Nephron (organoid): Measurements from ENCODE around the gene SLC16A14.

Experiments used
- H3K27ac Mint-ChIP-seq, 3 experiments: 2 replicates each; pipeline ENCODE4 v1.8.0; 2020; ENCODE audit warnings: mixed read lengths in 3 of 3, mild to moderate bottlenecking in 2 of 3, moderate library complexity in 1 of 3
- H3K27me3 Mint-ChIP-seq: 2 replicates; pipeline ENCODE4 v1.8.0; 2021; ENCODE audit warnings: low read depth, mild to moderate bottlenecking, moderate library complexity, mixed read lengths
- H3K36me3 Mint-ChIP-seq: 2 replicates; pipeline ENCODE4 v1.8.0; 2020; ENCODE audit warnings: low read depth, mixed read lengths
- H3K4me1 Mint-ChIP-seq: 2 replicates; pipeline ENCODE4 v1.8.0; 2020; ENCODE audit warnings: mixed read lengths
- H3K4me3 Mint-ChIP-seq, 3 experiments: 2 replicates each; pipeline ENCODE4 v1.8.0; 2020; ENCODE audit warnings: mild to moderate bottlenecking in 3 of 3, mixed read lengths in 3 of 3, moderate library complexity in 2 of 3
- H3K9me3 Mint-ChIP-seq: 2 replicates; pipeline ENCODE4 v1.8.0; 2020; ENCODE audit warnings: mixed read lengths
- CTCF ChIP-seq, 3 experiments: fragments of 200-600 bp; sonication (generic); IDR thresholded peaks; one replicate each; pipeline ENCODE4 v1.5.0; 2021; ENCODE audit warnings: antibody characterized with exemption in 3 of 3; ENCODE audit not compliant: unreplicated experiment in 3 of 3

SLC16A14 gene

GRCh38 chr2:230008708-230009066 lies 60.0 kb downstream of the SLC16A14 start:
- no peak for TF ChIP-seq CTCF (IDR thresholded peaks at IDR 0.05; ENCODE audit: unreplicated experiment in 3 of 3)
- no peak overlapping the region for H3K27ac Mint-ChIP-seq

DNA sequence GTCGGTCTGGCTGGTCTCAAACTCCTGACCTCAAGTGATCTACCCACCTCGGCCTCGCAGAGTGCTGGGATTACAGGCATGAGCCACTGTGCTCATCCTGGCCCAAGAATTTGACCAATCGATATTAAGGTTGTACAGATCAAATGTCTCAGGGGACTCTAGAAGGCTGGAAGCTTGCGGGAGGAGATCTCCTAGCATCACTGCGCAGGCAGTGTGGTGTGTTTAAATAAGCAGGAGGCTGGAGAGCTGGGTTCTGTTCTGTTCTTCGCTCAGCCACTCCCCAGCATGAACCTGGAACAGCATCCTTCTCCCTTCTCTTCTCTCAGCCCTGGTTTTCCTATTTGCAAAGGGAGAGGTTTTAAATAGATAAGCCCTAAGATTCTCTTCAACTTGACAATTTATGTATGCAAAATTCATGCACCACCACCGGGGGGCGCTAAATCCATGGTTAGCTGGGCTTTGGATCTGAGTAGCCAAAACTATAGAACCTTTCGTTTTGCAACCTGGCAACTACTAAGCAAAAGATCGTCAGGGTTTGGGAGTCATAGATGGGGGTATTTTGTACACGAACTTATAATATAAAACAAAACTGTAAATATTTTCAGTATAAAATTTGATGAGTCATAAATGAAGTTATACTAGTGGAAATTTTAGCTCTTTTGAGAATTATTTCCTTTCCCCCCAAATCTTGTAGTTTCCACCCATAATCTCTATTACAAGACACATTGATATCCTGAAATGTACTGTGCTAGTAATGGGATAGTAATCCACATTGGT lies 60.6 kb downstream of the SLC16A14 start:
- Mint-ChIP-seq H3K4me1 (no peaks in the 10 kb centered on the region), H3K36me3 (peaks cover 12% of the 10 kb centered on the region), H3K4me3 (no peak overlapping the region), H3K27ac (no peak overlapping the region), H3K27me3 (no peaks in the 10 kb centered on the region), H3K9me3 (no peaks in the 10 kb centered on the region)
- TF ChIP-seq CTCF (IDR thresholded peaks at IDR 0.05; ENCODE audit: unreplicated experiment in 3 of 3) = peak; percentile 51 to 70 (median 57)

More at GRCh38 chr2:230008708-230009066, 60.0 kb downstream of the SLC16A14 start:
- Mint-ChIP-seq H3K27me3 (no peaks in the 10 kb centered on the region), H3K4me3 (no peak overlapping the region), H3K9me3 (no peaks in the 10 kb centered on the region), H3K36me3 (peaks cover 12% of the 10 kb centered on the region), H3K4me1 (no peaks in the 10 kb centered on the region)

DNA sequence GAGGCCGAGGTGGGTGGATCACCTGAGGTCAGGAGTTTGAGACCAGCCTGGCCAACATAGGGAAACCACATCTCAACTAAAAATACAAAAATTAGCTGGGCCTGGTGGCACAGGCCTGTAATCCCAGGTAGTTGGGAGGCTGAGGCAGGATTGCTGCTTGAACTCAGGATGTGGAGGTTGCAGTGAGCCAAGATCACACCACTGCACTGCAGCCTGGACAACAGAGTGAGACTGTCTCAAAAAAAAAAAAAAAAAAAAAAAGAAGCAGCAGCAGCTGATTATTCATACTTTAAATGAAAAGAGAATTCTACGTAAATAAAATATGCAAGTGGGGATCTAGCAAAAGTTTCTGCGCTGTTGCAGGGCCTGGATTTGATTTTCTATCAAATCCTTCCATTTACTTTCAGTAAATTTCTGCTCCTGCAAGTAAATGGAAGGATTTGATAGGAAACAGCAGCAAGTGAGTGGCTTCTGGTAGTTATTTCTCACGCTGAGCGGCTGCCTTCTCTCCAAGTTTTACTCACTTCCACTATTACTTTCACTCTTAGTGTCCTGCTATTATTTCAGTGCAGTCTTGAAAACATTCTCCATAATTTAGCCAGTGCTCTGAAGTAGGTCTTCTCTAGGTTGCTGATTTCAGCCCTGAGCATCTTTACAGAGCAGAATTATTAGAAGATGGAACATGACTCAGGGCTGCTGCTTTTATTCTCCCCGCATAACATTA lies 68.4 kb downstream of the SLC16A14 start:
- TF ChIP-seq CTCF (IDR thresholded peaks at IDR 0.05; ENCODE audit: unreplicated experiment in 3 of 3) = no peak
- no peaks in the 10 kb centered on the region for H3K4me1 Mint-ChIP-seq
- no peak overlapping the region for H3K27ac Mint-ChIP-seq
- H3K4me3 Mint-ChIP-seq = no peak overlapping the region
- H3K36me3 Mint-ChIP-seq = peaks cover 29% of the 10 kb centered on the region
- H3K9me3 Mint-ChIP-seq = no peaks in the 10 kb centered on the region
- no peaks in the 10 kb centered on the region for H3K27me3 Mint-ChIP-seq

- Mint-ChIP-seq H3K4me1 (no peaks in the 10 kb centered on the region), H3K27me3 (no peaks in the 10 kb centered on the region), H3K9me3 (no peaks in the 10 kb centered on the region), H3K36me3 (peaks cover 19% of the 10 kb centered on the region), H3K4me3 (no peak overlapping the region), H3K27ac (no peak overlapping the region)
- TF ChIP-seq CTCF (IDR thresholded peaks at IDR 0.05; ENCODE audit: unreplicated experiment in 3 of 3) = no peak
Observed at GRCh38 chr2:229997565-229997964, 71.2 kb downstream of the SLC16A14 start.

- Mint-ChIP-seq H3K4me3 (no peak overlapping the region), H3K27ac (no peak overlapping the region), H3K36me3 (peaks cover 24% of the 10 kb centered on the region), H3K27me3 (no peaks in the 10 kb centered on the region), H3K9me3 (peaks cover 2% of the 10 kb centered on the region), H3K4me1 (no peaks in the 10 kb centered on the region)
- TF ChIP-seq CTCF (IDR thresholded peaks at IDR 0.05; ENCODE audit: unreplicated experiment in 3 of 3) = no peak
Observed at GRCh38 chr2:229996320-229996719, 72.4 kb downstream of the SLC16A14 start.
